HepG2 (cell line): ENCODE measurements around the gene AKAP1. TPM values are rescaled to one million over a fixed set of nuclear protein-coding genes. Genes with fewer than 3 reads are reported as not detected.

ENCODE experiments used
- AGO1 ChIP-seq: fragments of 200-400 bp; formaldehyde crosslinking; IDR thresholded peaks from 2 replicates; pipeline ENCODE4 v1.6.1; 2017; ENCODE audit warnings: mild to moderate bottlenecking, low read depth, low read length, moderate library complexity; ENCODE audit not compliant: poor library complexity, severe bottlenecking
- ARID2 ChIP-seq: sonication (generic); formaldehyde crosslinking; IDR thresholded peaks from 2 replicates; pipeline ENCODE4 v1.8.1; 2022; ENCODE audit warnings: mild to moderate bottlenecking, missing genetic modification reagents, borderline replicate concordance
- FOSL1 ChIP-seq: sonication (generic); formaldehyde crosslinking; IDR thresholded peaks from 2 replicates; pipeline ENCODE4 v1.9.0; 2021; ENCODE audit warnings: missing genetic modification reagents, borderline replicate concordance
- GFI1 ChIP-seq: sonication (generic); formaldehyde crosslinking; IDR thresholded peaks from 2 replicates; pipeline ENCODE4 v1.5.0; 2020; ENCODE audit warnings: missing genetic modification reagents, mild to moderate bottlenecking, borderline replicate concordance
- HOXD1 ChIP-seq: sonication (generic); formaldehyde crosslinking; IDR thresholded peaks from 2 replicates; pipeline ENCODE4 v1.5.0; 2020; ENCODE audit warnings: missing genetic modification reagents
- KDM3A ChIP-seq: IDR thresholded peaks from 2 replicates; pipeline ENCODE4 v1.6.1; 2018; ENCODE audit warnings: low read depth, missing compliant biosample characterization
- KLF13 ChIP-seq: sonication (generic); formaldehyde crosslinking; IDR thresholded peaks from 2 replicates; pipeline ENCODE4 v1.4.0; 2020; ENCODE audit warnings: mild to moderate bottlenecking, missing genetic modification reagents
- NR1H2 ChIP-seq: sonication (generic); formaldehyde crosslinking; IDR thresholded peaks from 2 replicates; pipeline ENCODE4 v1.8.1; 2022; ENCODE audit warnings: low read depth, missing genetic modification reagents, borderline replicate concordance
- NR2C2 ChIP-seq: sonication (generic); formaldehyde crosslinking; IDR thresholded peaks from 2 replicates; pipeline ENCODE4 v1.4.0; 2020; ENCODE audit warnings: missing genetic modification reagents, mild to moderate bottlenecking, moderate library complexity, borderline replicate concordance
- RARA ChIP-seq: IDR thresholded peaks from 2 replicates; pipeline ENCODE4 v1.6.1; 2016; ENCODE audit warnings: missing genetic modification reagents, missing compliant biosample characterization
- SMAD9 ChIP-seq: sonication (generic); formaldehyde crosslinking; IDR thresholded peaks from 2 replicates; pipeline ENCODE4 v1.5.1; 2020; ENCODE audit warnings: mild to moderate bottlenecking, missing genetic modification reagents
- SP4 ChIP-seq: sonication (generic); formaldehyde crosslinking; IDR thresholded peaks from 2 replicates; pipeline ENCODE4 v1.8.1; 2023; ENCODE audit warnings: mild to moderate bottlenecking, missing genetic modification reagents
- TBX3 ChIP-seq: fragments of 450-650 bp; IDR thresholded peaks from 2 replicates; pipeline ENCODE4 v1.6.1; 2017; ENCODE audit warnings: antibody characterized with exemption, mild to moderate bottlenecking, inconsistent platforms, borderline replicate concordance
- YEATS2 ChIP-seq: sonication (generic); formaldehyde crosslinking; IDR thresholded peaks from 2 replicates; pipeline ENCODE4 v1.4.0; 2020; ENCODE audit warnings: missing genetic modification reagents, borderline replicate concordance
- ZNF253 ChIP-seq: sonication (generic); formaldehyde crosslinking; IDR thresholded peaks from 2 replicates; pipeline ENCODE4 v1.8.0; 2022; ENCODE audit warnings: mild to moderate bottlenecking, missing genetic modification reagents, borderline replicate concordance
- ZNF431 ChIP-seq: sonication (generic); formaldehyde crosslinking; IDR thresholded peaks from 2 replicates; pipeline ENCODE4 v1.9.0; 2022; ENCODE audit warnings: missing genetic modification reagents, low read depth, mild to moderate bottlenecking, borderline replicate concordance
- ZNF737 ChIP-seq: sonication (generic); formaldehyde crosslinking; IDR thresholded peaks from 2 replicates; pipeline ENCODE4 v1.5.0; 2020; ENCODE audit warnings: missing genetic modification reagents, mild to moderate bottlenecking, borderline replicate concordance
- ZSCAN31 ChIP-seq: sonication (generic); formaldehyde crosslinking; IDR thresholded peaks from 2 replicates; pipeline ENCODE4 v1.5.0; 2020; ENCODE audit warnings: low read depth, mild to moderate bottlenecking, missing genetic modification reagents
- polyA plus RNA-seq, 8 experiments: library from polyadenylated mRNA; depleted of rRNA in 3 of 8; stranded (reverse) in 7 of 8; unstranded in 1 of 8; fragments of >200 nt; fragmentation: Illumina TruSeq in 4 of 8; extraction: Trizol in 4 of 8; gene quantifications; 2 replicates each; pipeline versions ENCODE4 v1.2.1 to v1.2.3, GENCODE V29; 2011 to 2016; ENCODE audit warnings: low read depth in 4 of 8, missing spikeins in 1 of 8, mixed read lengths in 1 of 8; ENCODE audit not compliant: insufficient read depth in 1 of 8
- total RNA-seq, 5 experiments: library from RNA; depleted of rRNA; stranded (reverse); fragments of >200 nt; fragmentation: Illumina TruSeq; extraction: Trizol; gene quantifications; 2 replicates each; pipeline ENCODE4 v1.2.3, GENCODE V29; 2016; ENCODE audit warnings: low read depth in 1 of 5
- TF ChIP-seq, protein P1 (sequence below): sonication (generic); formaldehyde crosslinking; IDR thresholded peaks from 2 replicates; pipeline ENCODE4 v1.5.0; 2020; ENCODE audit warnings: mild to moderate bottlenecking, missing genetic modification reagents, borderline replicate concordance
- TF ChIP-seq, protein P2 (sequence below): IDR thresholded peaks from 2 replicates; pipeline ENCODE4 v1.6.1; 2016; ENCODE audit warnings: mild to moderate bottlenecking, missing biosample characterization, missing genetic modification reagents
- TF ChIP-seq, protein P3 (sequence below): IDR thresholded peaks from 2 replicates; pipeline ENCODE4 v1.6.1; 2018; ENCODE audit warnings: missing genetic modification reagents, mild to moderate bottlenecking, missing compliant biosample characterization
- TF ChIP-seq, protein P4 (sequence below): sonication (generic); formaldehyde crosslinking; IDR thresholded peaks from 2 replicates; pipeline ENCODE4 v1.8.0; 2022; ENCODE audit warnings: missing genetic modification reagents, mild to moderate bottlenecking, inconsistent platforms, borderline replicate concordance
- TF ChIP-seq, protein P5 (sequence below): sonication (generic); formaldehyde crosslinking; IDR thresholded peaks from 2 replicates; pipeline ENCODE4 v1.4.0; 2020; ENCODE audit warnings: missing genetic modification reagents, borderline replicate concordance

AKAP1 gene
- total and polyA plus RNA-seq, 2 of the 13 experiments (the other 11 are each of a cell fraction or from before 2014, with no cell fraction given) = 101 to 131 TPM

DNA sequence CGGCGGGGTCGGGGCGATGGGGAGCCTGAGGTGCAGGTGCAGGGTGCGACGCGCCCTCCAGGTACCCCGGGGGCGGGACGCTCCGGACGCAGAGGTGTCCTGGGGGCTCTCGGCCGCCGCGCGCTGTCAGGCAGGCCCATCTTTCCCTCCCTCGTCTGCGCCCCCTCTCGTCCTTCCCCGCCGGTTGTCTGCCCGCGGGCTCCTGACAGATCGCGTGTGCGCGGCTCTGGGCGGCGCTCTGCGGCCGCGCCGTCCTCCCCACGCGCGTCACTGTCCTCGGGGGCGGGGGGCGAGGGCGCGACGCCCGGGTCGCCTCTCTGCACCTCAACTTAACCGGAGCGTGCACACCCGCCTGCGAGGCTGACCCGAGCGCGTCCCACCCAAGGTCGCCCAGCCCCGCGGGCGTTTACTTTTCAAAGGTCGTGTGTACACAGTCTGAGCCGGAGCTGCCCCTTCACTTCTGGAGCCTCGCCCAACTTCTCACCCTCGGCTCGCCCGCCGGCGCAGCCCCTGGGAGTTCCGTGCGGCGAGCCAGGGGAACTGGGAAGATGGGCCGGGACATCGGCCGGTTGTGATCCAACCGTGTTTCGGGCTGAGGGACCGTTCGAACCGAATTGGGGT, 512 bp downstream of the AKAP1 start (continued):
- TF ChIP-seq, protein P1, sequence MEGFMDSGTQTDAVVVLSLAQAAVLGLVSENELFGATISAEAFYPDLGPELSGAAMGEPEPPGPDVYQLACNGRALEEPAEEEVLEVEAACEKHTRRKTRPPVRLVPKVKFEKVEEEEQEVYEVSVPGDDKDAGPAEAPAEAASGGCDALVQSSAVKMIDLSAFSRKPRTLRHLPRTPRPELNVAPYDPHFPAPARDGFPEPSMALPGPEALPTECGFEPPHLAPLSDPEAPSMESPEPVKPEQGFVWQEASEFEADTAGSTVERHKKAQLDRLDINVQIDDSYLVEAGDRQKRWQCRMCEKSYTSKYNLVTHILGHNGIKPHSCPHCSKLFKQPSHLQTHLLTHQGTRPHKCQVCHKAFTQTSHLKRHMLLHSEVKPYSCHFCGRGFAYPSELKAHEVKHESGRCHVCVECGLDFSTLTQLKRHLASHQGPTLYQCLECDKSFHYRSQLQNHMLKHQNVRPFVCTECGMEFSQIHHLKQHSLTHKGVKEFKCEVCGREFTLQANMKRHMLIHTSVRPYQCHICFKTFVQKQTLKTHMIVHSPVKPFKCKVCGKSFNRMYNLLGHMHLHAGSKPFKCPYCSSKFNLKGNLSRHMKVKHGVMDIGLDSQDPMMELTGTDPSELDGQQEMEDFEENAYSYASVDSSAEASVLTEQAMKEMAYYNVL (CRISPR knock-in tag) = peak; percentile 93
- TF ChIP-seq, protein P2, sequence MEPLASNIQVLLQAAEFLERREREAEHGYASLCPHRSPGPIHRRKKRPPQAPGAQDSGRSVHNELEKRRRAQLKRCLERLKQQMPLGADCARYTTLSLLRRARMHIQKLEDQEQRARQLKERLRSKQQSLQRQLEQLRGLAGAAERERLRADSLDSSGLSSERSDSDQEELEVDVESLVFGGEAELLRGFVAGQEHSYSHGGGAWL (CRISPR knock-in tag) = peak; percentile 70; the same call in 1 of the 2 replicates
- TF ChIP-seq FOSL1 (no peak), NR2C2 (CRISPR knock-in tag) (peak; percentile 85), ZNF737 (no peak), KLF13 (CRISPR knock-in tag) (peak; percentile 79; the same call in 1 of the 2 replicates), HOXD1 (CRISPR knock-in tag) (0 out of 2 replicates have a peak, but pooled peaks have one; percentile 43), ZNF431 (peak; percentile 74), AGO1 (peak; percentile 42), ARID2 (CRISPR knock-in tag) (peak; percentile 89; the same call in 1 of the 2 replicates), TBX3 (peak; percentile 93), YEATS2 (CRISPR knock-in tag) (peak; percentile 65), ZSCAN31 (CRISPR knock-in tag) (peak; percentile 92), SP4 (no peak; the same call in 1 of the 2 replicates), ZNF253 (CRISPR knock-in tag) (no peak), RARA (CRISPR knock-in tag) (peak; percentile 97), NR1H2 (CRISPR knock-in tag) (no peak), KDM3A (0 out of 2 replicates have a peak, but pooled peaks have one; percentile 78), GFI1 (peak; percentile 63; the same call in 1 of the 2 replicates), SMAD9 (no peak)
- TF ChIP-seq, protein P3, sequence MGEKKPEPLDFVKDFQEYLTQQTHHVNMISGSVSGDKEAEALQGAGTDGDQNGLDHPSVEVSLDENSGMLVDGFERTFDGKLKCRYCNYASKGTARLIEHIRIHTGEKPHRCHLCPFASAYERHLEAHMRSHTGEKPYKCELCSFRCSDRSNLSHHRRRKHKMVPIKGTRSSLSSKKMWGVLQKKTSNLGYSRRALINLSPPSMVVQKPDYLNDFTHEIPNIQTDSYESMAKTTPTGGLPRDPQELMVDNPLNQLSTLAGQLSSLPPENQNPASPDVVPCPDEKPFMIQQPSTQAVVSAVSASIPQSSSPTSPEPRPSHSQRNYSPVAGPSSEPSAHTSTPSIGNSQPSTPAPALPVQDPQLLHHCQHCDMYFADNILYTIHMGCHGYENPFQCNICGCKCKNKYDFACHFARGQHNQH (CRISPR knock-in tag) = peak; percentile 95
- TF ChIP-seq, protein P4, sequence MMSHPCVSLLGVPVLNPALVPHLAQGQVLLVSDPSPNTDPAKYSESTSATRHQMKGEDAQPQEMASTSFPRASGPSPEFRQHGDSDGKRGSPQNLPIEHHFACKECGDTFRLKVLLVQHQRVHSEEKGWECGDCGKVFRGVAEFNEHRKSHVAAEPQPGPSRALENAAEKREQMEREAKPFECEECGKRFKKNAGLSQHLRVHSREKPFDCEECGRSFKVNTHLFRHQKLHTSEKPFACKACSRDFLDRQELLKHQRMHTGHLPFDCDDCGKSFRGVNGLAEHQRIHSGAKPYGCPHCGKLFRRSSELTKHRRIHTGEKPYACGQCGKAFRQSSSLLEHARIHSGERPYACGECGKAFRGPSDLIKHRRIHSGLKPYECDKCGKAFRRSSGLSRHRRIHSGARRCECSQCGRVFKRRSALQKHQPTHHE (CRISPR knock-in tag) = peak; percentile 95
- TF ChIP-seq, protein P5, sequence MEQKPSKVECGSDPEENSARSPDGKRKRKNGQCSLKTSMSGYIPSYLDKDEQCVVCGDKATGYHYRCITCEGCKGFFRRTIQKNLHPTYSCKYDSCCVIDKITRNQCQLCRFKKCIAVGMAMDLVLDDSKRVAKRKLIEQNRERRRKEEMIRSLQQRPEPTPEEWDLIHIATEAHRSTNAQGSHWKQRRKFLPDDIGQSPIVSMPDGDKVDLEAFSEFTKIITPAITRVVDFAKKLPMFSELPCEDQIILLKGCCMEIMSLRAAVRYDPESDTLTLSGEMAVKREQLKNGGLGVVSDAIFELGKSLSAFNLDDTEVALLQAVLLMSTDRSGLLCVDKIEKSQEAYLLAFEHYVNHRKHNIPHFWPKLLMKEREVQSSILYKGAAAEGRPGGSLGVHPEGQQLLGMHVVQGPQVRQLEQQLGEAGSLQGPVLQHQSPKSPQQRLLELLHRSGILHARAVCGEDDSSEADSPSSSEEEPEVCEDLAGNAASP (CRISPR knock-in tag) = peak; percentile 95
